HTERT RPE-1 (cell line): ENCODE data around the gene NAP1L2.
"Not testable (repeated sequence)": the region's sequence is repeated elsewhere in the genome, so short reads cannot be mapped to it uniquely, and the experiment has no call there.

ENCODE experiments used
- in situ Hi-C: fragments of 300-500 bp; cut with MboI; formaldehyde crosslinking; loops from 4 replicates; pipeline ENCODE4 v1.14.3; 2020; ENCODE audit warnings: low sequenced_read_pairs

Gene NAP1L2

DNA sequence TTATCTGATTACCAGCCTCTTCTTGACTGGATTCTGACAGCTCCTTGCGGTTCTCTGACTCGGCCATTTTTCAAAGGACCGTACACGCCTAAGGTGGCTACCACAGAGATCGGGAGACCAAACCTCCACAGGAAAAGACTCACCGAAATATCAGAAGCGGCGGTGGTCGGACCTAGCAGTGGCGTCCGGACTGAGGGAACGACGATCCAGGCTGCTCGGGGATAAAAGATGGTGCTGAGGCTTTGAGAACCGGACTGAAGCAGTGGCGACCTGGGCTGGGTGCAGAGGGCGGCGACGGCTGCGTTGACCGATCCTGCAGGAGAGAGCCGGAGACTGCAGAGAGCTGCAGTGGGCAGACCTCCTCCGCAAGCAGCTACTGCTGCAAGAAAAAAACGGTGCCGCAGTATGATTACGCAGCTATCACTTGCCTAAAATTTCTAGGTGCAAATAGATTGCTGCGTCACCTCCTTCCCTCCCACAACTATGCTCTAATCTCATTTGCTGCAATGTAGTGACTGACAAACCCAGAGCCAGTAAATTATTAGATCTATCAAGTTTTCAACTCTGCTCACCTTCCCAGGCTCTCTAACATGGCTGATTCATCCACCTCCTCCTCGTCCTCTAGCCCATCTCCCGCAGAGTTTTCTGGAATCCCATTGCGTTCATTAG is at the start of gene NAP1L2:
Gene NAP1L2 (minus strand): TSS at position 426 of the 669 bp plus-strand sequence. CDS start 359 bp downstream, at position 67.
- in situ Hi-C loops: no loop called here

- in situ Hi-C loops: no loop called here
Observed at GRCh38 chrX:73262991-73263390, 48.3 kb upstream of the NAP1L2 start.

DNA sequence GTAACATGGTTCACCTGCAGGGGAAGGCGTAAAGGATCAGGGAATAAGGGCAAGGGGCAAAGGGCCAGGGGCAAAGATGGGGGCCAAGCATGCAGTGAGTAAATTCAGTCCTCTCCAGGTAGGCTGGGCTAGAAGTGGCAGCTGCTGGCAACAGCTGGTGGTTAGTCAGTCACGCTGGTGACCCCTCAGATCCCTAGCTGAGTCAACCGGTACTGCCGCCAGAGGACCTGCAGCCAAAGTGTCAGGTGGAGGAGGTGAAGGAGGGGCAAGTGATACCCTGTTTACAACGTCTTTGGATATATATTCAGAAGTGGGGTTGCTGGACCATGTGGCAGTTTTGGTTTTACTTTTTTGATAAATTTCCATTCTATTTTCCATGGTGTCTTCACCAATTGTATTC is 24.6 kb upstream of the NAP1L2 start:
- in situ Hi-C loops: no loop called here

GRCh38 chrX:73217621-73218020 is 3.0 kb upstream of the NAP1L2 start:
- in situ Hi-C loops: no loop called here

DNA sequence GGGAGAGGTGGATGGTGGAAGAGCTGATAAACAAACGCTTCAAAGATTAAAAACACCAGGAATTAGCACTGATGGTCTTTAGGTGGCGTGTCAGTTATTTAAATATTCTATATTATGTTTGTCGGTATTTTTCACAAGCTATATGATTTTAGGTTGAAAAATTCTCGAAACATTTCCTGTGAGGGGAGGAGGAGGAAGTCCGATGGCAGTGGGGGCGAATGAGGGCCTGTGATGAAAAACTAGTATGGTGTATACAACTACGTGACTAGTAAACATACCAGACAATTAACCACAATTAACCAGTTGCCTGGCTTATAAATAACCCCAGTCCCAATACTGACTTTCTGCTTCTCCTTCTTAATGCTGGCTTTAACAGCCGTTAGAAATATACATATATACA is 595 bp upstream of the NAP1L2 start:
- in situ Hi-C loops: no loop called here

- in situ Hi-C loops: no loop called here
Observed at GRCh38 chrX:73213734-73214425, 771 bp downstream of the NAP1L2 start.

GRCh38 chrX:73206366-73206765 is 8.3 kb downstream of the NAP1L2 start:
- in situ Hi-C loops: no loop called here

DNA sequence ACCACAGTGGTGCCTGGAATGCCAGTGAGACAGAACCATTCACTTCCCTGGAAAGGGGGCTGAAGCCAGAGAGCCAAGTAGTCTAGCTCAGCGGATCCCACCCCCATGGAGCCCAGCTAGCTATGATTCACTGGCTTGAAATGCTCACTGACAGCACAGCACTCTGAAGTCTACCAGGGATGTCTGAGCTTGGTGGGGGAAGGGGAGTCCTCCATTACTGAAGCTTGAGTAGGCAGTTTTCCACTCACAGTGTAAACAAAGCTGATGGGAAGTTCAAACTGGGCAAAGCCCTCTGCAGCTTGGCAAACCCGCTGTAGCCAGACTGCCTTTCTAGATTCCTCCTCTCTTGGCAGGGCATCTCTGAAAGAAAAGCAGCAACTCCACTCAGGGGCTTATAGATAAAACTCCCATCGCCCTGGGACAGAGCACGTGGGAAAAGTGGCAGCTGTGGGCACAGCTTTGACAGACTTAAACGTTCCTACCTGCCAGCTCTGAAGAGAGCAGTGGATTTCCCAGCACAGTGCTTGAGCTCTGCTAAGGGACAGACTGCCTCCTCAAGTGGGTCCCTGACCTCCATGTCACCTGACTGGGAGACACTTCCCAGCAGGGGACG is 32.0 kb downstream of the NAP1L2 start:
- in situ Hi-C loops: no loop called here

- in situ Hi-C loops: not testable (repeated sequence)
Observed at GRCh38 chrX:73168945-73169344, 45.7 kb downstream of the NAP1L2 start.
